Dedifferentiated amniotic fluid mesenchymal stem cell (primary cell): Measurements from ENCODE around the gene ALDOA.

ENCODE experiments used
- DNase-seq: peaks from one replicate; pipeline ENCODE4 v3.0.0-alpha.2; 2016; ENCODE audit errors: extremely low spot score

The ALDOA gene

DNA sequence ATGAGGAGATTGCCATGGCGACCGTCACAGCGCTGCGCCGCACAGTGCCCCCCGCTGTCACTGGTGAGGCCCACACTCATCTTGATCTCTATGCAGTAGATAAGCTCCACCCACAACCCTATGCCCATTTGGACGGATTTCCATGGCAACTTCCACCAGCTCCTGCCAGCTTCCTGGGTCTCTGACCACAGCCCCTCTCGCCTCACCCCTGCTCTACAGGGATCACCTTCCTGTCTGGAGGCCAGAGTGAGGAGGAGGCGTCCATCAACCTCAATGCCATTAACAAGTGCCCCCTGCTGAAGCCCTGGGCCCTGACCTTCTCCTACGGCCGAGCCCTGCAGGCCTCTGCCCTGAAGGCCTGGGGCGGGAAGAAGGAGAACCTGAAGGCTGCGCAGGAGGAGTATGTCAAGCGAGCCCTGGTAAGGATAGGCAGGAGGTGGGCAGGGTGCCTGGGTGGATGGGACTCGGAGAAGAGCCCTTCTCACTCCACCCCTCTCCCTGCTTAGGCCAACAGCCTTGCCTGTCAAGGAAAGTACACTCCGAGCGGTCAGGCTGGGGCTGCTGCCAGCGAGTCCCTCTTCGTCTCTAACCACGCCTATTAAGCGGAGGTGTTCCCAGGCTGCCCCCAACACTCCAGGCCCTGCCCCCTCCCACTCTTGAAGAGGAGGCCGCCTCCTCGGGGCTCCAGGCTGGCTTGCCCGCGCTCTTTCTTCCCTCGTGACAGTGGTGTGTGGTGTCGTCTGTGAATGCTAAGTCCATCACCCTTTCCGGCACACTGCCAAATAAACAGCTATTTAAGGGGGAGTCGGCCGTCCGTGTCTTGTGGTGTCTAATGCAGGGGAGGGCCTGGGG is 4.3 kb downstream of the ALDOA start:
- no peak for DNase-seq

DNA sequence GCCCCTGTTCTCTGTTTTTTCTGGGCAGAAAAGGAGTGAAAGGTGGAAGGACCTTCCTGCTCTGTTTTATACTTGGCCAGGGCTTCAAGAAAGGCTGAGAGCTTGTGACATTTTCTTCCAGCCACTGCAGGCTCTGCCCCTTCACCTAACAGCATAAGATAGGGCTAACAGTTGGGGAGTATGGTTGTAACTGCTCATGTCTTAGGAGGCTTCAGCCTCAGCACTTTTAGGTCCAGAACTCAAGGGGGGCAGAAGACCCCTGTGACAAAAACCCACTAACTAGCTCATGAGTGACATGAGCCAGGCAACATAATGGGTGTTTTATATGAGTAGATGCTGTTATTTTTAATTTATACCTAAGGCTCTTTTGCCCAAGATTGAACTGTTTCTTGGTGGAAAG is 4.9 kb downstream of the ALDOA start:
- DNase-seq = no peak

DNA sequence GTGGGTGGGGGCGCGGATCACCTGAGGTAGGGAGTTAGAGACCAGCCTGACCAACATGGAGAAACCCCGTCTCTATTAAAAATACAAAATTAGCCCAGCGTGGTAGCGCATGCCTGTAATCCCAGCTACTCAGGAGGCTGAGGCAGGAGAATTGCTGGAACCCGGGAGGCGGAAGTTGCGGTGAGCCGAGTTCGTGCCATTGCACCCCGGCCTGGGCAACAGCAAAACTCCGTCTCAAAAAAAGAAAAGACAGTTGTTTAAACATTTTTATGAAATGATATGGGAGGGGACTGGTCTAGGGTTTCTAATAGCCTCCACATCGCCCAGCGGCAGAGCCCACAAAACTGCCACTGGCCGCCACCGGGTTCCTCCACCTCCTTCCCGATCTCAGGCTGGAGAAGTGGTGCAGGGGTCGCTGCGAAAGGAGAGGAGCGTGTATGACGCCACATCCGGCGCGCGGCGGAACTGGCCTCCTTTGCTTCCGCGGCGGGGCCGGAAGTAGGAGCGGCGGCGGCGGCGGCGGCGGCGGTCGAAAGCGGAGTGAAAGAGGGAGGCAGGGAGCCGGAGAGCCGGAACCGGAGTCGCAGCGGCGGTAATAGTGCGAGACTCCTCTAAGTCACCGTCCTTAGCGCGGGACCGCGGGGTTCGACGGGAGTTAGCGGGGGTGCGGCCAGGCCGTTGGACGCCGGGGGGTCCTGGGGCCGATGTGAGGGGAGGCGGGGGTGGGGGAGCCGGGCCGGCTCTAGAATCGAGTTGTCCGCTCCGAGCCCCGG is 10.1 kb downstream of the ALDOA start, which contains the start of gene PPP4C:
TSS of gene PPP4C (plus strand) at position 492 of the 773 bp plus-strand sequence. CDS start 384 bp downstream, outside the sequence.
- DNase-seq = peak; percentile 86

DNA sequence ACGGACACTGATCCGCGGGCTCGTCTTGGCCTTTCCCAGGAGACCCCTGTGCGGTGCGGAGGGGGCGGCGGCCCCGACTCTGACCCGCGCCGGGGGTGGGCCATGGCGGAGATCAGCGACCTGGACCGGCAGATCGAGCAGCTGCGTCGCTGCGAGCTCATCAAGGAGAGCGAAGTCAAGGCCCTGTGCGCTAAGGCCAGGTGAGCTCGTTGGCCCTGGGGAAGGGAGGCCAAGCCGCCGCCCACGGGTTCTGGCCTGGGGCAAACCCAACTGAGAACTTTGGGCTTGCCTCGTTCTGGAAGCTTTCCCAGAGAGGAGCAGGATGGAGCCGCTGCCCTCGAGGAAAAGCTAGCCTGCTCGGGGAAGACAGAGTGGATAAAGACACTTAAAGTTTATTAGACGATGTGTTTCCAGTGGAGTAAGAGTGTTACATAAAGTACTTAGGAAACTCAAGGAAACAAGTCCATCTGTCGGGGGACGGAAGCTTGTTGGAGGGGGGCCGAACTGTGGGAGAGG is 10.8 kb downstream of the ALDOA start:
- no peak for DNase-seq

DNA sequence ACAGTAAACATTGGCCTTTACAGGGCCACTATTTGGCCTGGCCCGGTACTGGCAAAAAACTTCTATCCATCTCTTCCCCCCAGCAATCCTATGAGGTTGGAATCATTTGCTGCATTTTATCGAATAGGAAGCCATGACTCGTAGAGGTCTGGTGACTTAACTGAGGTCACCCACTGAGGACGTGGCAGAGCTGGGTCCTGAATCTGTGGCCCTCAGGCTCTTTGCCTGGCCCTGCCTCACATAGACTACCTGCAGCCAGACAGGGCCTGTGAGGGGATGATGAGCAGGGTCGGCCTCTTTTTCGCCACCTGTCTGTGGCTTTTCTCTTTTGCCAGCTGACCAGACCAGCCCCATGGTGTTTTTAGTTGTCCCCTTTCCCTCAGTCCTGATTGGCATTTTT is 12.1 kb downstream of the ALDOA start:
- no peak for DNase-seq

DNA sequence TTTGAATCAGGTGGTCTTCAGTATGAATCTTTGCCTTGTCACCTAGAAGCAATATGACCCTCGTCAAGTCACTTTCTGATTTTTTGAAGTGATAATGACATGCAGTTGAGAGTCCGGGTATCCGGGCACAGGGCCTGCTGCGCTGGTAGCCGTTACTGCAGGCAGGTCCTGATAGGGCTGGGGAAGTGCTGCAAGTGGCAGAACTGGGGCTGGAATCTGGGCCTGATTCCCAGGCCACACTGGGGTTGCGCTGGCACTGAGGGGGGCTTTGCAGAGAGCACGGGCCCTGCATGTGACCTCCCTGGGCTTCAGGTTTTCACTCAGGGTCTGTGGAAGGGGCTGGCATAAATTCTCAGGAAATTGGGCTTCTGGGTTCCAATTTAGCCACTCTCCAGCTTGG is 13.2 kb downstream of the ALDOA start:
- DNase-seq = no peak

DNA sequence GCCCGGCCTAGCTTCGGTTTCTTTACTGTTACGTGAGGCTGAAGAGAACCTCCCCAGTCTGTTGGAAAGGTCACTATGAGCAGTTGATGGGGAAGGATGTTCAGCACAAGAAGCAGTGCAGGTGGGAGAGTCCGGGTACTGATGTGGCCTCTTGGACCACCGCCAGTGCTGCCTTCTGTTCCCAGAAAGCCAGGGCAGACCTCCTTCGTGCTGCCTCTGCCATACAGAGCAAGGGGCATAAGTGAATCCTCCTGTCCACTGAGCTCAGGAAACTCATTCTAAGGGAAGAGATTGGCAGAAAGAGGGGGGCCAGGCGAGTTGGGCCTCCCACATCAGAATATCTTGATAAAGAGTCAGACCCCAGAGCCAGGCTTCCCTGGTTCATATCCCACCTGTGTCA is 13.9 kb downstream of the ALDOA start:
- no peak for DNase-seq

DNA sequence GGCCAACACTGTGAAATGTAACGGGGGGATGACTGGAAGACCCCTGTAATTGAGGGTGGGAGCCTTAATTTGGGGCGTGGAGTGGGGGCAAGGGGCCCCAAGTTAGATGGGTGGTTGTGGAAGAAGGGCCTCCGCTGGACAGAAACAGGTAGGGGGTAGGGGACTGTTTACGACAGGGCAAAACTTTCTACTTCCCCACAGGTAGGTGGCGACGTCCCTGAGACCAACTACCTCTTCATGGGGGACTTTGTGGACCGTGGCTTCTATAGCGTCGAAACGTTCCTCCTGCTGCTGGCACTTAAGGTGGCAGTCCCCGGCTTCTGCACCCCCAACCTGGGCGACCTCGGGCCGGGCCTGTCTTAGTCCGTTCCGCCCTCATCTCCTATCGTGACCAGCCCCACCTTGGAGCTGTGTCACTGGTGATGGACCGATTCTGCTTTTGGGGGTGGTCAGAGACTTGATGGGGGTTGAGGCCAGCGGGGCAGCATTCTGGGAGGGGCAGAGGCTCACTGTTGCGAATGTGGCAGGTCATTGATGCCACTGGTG is 17.1 kb downstream of the ALDOA start:
- DNase-seq = no peak

DNA sequence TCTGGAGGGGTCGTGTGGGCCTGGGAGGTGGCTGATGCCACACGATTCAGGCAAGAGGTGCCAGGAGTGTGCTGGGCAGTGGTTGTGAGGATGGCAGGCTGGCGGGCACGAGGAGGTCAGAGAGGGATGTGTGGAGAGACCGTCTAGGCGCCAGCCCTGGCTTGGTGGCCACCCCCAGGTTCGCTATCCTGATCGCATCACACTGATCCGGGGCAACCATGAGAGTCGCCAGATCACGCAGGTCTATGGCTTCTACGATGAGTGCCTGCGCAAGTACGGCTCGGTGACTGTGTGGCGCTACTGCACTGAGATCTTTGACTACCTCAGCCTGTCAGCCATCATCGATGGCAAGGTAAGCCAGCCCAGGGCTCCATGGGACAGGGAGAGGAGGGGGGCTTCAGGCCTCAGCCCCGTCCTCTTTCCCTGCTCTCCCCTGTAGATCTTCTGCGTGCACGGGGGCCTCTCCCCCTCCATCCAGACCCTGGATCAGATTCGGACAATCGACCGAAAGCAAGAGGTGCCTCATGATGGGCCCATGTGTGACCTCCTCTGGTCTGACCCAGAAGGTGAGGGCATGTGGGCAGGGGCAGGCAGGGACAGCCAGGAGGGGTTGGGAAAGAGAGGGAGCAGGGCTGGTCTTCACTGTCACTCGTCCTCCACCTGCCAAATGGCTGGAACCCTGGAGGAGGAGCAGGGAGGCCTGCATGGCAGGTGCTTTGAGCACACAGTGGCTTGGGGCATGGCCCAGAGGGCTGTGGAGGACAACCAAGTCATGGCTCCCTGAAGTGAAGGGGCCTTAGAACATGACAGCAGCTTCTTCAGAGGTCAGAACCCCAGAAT is 17.9 kb downstream of the ALDOA start:
- DNase-seq = no peak

DNA sequence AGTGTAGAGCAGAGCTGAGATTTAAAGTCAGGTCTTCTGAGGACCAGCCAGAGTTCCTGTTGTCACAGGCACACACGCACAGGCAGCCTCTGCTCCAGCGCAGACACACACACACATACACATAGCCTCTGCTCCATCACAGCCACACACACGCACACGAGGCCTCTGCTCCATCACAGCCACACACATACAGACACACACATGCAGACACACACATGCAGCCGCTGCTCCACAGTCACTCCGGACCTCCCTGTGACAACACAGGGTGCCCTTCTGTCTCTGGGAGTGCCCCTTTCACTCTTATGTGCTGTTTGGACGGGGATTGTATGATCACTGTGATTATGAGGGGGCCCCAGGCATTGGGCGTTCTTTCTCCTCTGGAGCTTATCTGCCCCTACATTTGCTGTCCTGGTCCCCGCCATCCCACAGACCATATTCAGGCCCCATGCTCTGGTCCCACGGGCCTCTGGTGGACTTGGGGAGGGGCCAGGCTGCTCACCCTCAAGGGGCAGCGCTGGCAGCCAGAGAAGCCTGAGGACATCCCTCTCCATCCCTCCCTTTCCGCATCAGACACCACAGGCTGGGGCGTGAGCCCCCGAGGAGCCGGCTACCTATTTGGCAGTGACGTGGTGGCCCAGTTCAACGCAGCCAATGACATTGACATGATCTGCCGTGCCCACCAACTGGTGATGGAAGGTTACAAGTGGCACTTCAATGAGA is 18.7 kb downstream of the ALDOA start:
- DNase-seq = no peak

DNA sequence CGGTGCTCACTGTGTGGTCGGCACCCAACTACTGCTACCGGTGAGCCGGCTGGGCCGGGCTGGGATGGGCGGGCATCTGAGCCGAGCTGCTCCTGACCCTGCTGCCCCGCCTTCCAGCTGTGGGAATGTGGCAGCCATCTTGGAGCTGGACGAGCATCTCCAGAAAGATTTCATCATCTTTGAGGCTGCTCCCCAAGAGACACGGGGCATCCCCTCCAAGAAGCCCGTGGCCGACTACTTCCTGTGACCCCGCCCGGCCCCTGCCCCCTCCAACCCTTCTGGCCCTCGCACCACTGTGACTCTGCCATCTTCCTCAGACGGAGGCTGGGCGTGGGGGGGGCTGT is 19.2 kb downstream of the ALDOA start:
- no peak for DNase-seq

DNA sequence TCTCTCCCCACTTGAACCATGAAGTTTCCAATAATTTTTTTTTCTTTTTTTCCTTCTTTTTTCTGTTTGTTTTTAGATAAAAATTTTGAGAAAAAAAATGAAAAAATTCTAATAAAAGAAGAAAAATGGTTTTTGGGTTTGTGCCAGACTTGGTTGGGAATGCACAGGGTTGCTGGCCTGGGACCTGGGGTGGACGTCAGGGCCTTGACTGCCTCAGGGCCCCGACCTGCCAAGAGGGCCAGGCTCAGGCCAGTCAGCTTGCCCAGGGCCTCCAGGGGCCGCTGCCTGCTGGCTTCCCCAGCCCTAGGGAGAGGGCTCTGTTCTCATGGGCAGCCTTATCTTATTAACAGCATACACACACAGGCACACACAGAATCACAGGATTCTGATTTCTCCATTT is 19.7 kb downstream of the ALDOA start:
- no peak for DNase-seq

DNA sequence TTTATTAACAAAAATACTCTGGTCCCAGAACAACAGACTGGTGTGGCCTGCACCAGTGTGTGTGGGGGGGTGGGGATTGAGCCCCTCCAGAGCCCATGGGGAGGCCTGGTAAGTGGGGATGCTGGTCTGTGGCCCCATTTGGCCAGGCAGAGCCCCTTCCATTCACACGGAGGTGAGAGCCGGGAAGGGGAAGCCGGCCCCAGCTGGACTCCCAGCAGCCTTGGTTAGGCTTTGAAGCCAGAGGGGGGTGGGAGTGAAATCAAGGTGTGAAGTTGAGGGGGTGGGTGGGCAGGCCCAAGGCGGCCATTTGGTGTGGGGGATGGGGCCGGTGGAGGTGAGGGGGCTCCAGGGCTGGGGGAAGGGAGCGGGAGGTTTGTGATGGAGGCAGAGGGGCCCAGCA is 20.3 kb downstream of the ALDOA start:
- no peak for DNase-seq

DNA sequence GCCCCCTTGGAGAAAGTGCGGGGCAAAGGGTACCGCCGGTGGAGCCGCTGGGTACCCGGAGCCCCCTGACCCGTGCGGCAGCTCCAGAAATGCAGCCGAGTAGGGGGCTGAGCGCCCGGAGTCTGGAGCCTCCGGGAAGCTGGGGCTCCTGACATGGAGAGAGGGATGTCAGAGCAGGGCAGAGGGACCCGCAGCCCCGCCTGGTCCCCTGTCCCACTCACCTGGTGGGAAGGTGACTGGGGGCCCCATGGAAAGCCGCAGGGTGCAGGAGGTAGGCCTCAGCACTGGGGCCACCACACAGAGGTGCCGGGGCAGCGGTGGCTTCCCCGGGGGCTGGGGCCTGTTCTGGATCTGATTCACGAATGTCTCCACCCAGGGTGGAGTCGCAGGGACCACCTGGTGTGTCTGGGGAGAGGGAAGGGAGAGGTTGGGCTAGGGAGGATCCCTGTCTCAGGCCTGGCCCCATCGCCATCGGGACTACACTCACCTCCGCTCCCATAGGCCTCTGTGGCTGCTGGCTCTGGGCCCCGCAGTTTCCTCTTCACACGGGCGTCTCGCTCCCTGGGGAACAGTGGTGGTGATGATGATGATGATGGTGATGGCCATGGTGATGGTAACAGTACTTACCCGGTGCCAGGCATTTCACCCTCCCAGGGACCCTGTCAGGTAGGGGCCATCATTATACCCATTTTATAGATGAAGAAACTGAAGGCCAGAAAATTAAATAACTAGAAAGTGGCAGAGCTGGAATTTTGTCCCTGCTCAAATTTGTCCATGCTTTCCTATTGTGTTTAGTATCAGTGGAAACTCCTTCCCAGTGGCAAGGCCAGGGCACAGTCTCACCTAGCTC is 21.0 kb downstream of the ALDOA start:
- DNase-seq = no peak

DNA sequence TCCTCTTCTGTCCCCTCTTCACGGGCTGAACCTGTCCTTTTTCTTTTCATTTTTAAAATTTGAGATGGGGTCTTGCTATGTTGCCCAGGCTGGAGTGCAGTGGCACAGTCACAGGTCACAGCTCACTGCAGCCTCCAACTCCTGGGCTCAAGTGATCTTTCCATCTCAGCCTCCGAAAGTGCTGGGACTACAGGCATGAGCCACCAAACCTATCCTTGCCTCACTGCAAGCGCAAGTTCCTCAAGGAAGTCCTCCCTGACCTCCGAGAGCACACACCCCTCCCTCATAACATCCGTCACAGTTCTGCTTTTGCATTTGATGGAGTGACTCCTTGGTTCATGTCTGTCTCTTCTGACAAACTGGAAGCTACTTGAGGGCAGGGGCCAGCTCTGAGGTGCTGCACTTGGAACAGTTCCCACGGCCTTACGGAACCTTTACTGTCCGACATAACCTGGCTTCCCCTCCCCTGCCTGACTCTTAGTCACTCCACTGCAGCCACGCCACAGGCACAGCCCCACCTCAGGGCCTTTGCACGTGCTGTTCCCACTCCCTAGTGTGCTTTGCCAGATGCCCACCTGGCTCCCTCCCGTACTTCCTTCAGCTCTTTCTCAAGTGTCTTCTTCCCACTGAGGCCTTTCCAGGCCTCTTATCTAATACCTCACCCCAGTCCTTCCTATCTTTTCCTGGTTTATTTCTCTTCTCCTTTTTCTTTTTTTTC is 21.8 kb downstream of the ALDOA start:
- DNase-seq = no peak

DNA sequence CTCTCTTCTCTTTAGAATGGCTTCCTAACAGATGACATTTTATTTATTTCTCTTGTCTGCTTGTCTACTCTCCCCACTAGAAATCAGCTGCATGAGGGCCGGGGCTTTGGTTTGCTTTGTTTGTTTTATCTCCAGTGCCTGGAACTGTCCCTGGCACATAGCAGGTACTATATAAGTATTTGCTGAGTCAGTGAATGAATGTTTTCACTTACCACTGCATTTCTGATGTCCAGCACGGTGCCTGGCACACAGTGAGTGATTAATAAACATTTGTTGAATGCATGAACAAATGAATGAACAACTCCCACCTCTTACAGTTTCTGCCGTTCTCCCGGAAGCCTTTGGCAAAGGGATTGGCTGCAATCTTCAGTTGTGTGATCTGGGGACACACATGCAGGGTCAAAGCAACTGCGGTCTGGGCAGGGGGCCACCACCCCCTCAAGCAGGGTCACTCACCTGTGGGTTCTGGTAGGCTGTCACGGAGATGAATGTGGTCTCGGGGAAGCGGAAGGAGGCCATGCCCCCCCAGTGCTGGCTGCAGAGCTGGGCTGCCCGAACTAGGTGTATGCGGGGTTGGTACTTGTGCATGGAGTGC is 22.8 kb downstream of the ALDOA start:
- no peak for DNase-seq

DNA sequence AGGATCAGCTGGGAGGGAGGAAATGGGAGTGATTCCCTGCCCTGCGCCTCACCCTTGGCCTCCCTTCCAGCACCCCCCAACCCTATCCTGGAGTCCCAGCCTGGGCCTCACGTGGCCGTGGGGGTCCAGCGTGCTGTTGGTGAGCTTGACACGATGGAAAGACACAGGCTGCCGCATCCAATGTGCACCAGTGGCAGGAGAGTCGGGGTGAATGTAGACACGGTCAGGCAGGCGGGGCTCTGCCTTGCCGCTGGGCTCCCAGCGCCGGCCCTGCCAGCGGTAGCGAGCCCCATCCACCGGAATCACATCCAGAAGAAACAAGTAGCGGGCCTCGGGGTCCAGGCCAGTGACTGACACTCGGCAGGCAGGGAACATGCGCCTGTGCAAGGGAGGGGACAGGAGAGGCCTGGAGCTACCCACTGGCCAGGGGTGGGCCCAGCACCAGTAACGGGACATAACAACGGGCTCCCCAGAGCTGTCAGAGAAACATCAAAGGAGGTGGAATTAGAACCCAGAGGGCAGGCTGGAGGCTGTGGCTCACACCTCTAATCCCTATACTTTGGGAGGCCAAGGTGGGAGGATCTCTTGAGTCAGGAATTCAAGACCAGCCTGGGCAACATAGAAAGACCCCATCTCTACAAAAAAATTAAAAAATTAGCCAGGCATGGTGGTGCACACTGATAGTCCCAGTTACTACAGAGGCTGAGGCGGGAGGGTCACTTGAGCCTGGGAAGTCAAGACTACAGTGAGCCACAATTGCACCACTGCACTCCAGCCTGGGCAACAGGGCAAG is 23.5 kb downstream of the ALDOA start:
- DNase-seq = no peak

DNA sequence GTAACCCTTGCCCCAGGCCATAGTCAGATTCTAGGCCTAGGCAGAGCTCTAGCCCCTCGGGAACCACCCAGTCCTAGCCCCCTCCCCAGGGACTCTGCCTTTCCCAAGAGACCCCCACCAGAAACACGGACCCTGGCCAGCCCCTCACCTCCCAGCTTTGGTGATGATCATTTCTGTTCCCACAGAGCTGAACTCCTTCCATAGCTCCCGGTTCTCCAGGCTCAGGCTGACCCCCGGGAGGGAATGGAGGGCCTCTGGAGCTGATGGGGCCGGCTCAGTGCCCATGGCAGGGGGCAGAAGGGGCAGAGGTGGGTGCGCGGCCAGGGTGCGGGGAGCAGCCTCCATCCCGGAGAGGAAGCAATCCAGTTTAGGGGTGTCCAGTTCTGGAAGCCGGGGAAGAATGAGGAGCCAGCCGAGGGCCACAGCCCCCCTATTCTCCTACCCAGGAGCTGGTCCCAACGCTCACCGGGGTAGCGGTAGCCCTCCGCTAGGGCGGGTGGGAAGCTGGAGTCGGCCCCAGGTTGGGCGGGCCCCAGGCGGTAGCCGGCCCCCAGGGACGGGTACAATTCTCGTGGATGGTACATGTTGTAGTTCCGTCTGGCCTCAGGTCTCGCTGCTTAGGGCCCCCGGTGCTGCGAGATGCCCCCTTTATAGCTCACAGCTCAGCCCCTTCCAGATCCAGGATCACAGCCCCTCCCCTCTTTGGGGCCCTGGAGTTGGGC is 25.2 kb downstream of the ALDOA start:
- no peak for DNase-seq
